DND-41 (cell line): Measurements from ENCODE around the gene CSNK1G1.
"Not testable (repeated sequence)": the region's sequence is repeated elsewhere in the genome, so short reads cannot be mapped to it uniquely, and the experiment has no call there.

Experiments
- ATAC-seq: fragments of 200-7000 bp; cut with Tn5 transposase; 3 replicates; pipeline ENCODE4 v1.9.1; 2021; ENCODE audit warnings: low read depth; ENCODE audit not compliant: insufficient read depth
- DNase-seq: peaks from one replicate; pipeline ENCODE4 v3.0.0-alpha.2; 2020
- H2AFZ ChIP-seq: 2 replicates; pipeline ENCODE4 v1.6.0; 2012; ENCODE audit warnings: low read depth, low read length
- H3K27ac ChIP-seq: 2 replicates; pipeline ENCODE4 v1.5.1; 2012; ENCODE audit warnings: low read length, inconsistent platforms
- H3K27me3 ChIP-seq: fragments of 200-600 bp; sonication (generic); 2 replicates; pipeline ENCODE4 v1.6.0; 2012; ENCODE audit warnings: low read length, mild to moderate bottlenecking, inconsistent platforms; ENCODE audit not compliant: insufficient read depth, poor library complexity
- H3K36me3 ChIP-seq: 2 replicates; pipeline ENCODE4 v1.5.1; 2012; ENCODE audit warnings: low read length, inconsistent platforms; ENCODE audit not compliant: insufficient read depth
- H3K4me1 ChIP-seq: 2 replicates; pipeline ENCODE4 v1.5.1; 2012; ENCODE audit warnings: mild to moderate bottlenecking, low read length; ENCODE audit not compliant: insufficient read depth
- H3K4me2 ChIP-seq: 2 replicates; pipeline ENCODE4 v1.6.0; 2012; ENCODE audit warnings: mild to moderate bottlenecking, moderate library complexity, low read length, inconsistent platforms; ENCODE audit not compliant: insufficient read depth
- H3K4me3 ChIP-seq, 2 experiments: fragments of 200-600 bp in 1 of 2; shearing (Covaris generic) in 1 of 2; 2 replicates each; pipeline ENCODE4 v1.5.1; 2012 to 2016; ENCODE audit warnings: inconsistent platforms in 2 of 2, low read length in 2 of 2, mild to moderate bottlenecking in 2 of 2, low read depth in 1 of 2, moderate library complexity in 1 of 2
- H3K79me2 ChIP-seq: 2 replicates; pipeline ENCODE4 v1.6.0; 2012; ENCODE audit warnings: low read length, inconsistent platforms; ENCODE audit not compliant: insufficient read depth
- H3K9ac ChIP-seq: 2 replicates; pipeline ENCODE4 v1.6.0; 2012; ENCODE audit warnings: low read depth, mild to moderate bottlenecking, inconsistent platforms, low read length, moderate library complexity
- H3K9me3 ChIP-seq: 2 replicates; pipeline ENCODE4 v1.5.1; 2012; ENCODE audit warnings: low read length, moderate library complexity, mild to moderate bottlenecking, inconsistent platforms; ENCODE audit not compliant: insufficient read depth, severe bottlenecking
- H4K20me1 ChIP-seq: 2 replicates; pipeline ENCODE4 v1.6.0; 2012; ENCODE audit warnings: low read length; ENCODE audit not compliant: insufficient read depth
- EZH2 ChIP-seq: IDR thresholded peaks from 3 replicates; pipeline ENCODE4 v1.6.1; 2012; ENCODE audit warnings: borderline replicate concordance, low read depth, mild to moderate bottlenecking, moderate library complexity, low read length, inconsistent platforms; ENCODE audit not compliant: severe bottlenecking
- TF ChIP-seq, protein P1 (sequence below): IDR thresholded peaks from 2 replicates; pipeline ENCODE4 v1.5.1; 2012; ENCODE audit warnings: borderline replicate concordance, low read length, moderate library complexity, mild to moderate bottlenecking; ENCODE audit not compliant: poor library complexity, severe bottlenecking; ENCODE audit errors: extremely low read depth

The CSNK1G1 gene

DNA sequence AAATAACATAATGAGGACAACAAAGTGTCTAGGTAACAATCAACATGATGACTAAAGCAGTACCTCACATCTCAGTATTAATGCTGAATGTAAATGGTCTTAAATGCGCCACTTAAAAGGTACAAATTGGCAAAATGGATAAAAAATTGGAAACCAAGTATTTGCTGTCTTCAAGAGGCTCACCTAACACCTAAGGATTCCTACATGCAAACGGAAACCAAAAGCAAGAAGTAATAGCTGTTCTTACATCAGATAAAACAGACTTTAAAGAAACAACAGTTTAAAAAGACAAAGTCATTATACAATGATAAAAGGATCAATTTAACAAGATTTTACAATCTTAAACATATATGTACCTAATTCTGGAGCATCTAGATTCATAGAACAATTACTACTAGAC, 22.5 kb downstream of the CSNK1G1 start:
- ATAC-seq = no peak
- no peaks in the 10 kb centered on the region for H3K9me3 ChIP-seq
- H3K4me2 ChIP-seq = no peak overlapping the region
- H3K9ac ChIP-seq = no peak overlapping the region
- H3K79me2 ChIP-seq = peaks cover 10% of the 10 kb centered on the region; the same call in 1 of the 2 replicates
- no peak overlapping the region for H3K4me3 ChIP-seq
- H3K27ac ChIP-seq = no peak overlapping the region
- H4K20me1 ChIP-seq = no peaks in the 10 kb centered on the region
- no peak for TF ChIP-seq EZH2
- TF ChIP-seq, protein P1, sequence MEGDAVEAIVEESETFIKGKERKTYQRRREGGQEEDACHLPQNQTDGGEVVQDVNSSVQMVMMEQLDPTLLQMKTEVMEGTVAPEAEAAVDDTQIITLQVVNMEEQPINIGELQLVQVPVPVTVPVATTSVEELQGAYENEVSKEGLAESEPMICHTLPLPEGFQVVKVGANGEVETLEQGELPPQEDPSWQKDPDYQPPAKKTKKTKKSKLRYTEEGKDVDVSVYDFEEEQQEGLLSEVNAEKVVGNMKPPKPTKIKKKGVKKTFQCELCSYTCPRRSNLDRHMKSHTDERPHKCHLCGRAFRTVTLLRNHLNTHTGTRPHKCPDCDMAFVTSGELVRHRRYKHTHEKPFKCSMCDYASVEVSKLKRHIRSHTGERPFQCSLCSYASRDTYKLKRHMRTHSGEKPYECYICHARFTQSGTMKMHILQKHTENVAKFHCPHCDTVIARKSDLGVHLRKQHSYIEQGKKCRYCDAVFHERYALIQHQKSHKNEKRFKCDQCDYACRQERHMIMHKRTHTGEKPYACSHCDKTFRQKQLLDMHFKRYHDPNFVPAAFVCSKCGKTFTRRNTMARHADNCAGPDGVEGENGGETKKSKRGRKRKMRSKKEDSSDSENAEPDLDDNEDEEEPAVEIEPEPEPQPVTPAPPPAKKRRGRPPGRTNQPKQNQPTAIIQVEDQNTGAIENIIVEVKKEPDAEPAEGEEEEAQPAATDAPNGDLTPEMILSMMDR = no peak
- DNase-seq = no peak
- no peak overlapping the region for H2AFZ ChIP-seq
- H3K4me1 ChIP-seq = no peaks in the 10 kb centered on the region
- H3K36me3 ChIP-seq = no peaks in the 10 kb centered on the region
- H3K27me3 ChIP-seq = no peaks in the 10 kb centered on the region

DNA sequence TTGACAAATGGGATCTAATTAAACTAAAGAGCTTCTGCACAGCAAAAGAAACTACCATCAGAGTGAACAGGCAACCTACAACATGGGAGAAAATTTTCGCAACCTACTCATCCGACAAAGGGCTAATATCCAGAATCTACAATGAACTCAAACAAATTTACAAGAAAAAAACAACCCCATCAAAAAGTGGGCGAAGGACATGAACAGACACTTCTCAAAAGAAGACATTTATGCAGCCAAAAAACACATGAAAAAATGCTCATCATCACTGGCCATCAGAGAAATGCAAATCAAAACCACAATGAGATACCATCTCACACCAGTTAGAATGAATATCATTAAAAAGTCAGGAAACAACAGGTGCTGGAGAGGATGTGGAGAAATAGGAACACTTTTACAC, 24.3 kb downstream of the CSNK1G1 start:
- not testable (repeated sequence) for H4K20me1 ChIP-seq, H3K4me2 ChIP-seq, H2AFZ ChIP-seq, ATAC-seq, H3K27ac ChIP-seq, DNase-seq, H3K36me3 ChIP-seq, H3K4me1 ChIP-seq, H3K9ac ChIP-seq, H3K4me3 ChIP-seq, H3K27me3 ChIP-seq, H3K9me3 ChIP-seq
- H3K79me2 ChIP-seq = peaks cover 10% of the 10 kb centered on the region; the same call in 1 of the 2 replicates

DNA sequence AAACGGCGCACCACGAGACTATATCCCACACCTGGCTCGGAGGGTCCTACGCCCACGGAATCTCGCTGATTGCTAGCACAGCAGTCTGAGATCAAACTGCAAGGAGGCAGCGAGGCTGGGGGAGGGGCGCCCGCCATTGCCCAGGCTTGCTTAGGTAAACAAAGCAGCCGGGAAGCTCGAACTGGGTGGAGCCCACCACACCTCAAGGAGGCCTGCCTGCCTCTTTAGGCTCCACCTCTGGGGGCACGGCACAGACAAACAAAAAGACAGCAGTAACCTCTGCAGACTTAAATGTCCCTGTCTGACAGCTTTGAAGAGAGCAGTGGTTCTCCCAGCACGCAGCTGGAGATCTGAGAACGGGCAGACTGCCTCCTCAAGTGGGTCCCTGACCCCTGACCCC, 29.0 kb downstream of the CSNK1G1 start:
- H3K9ac ChIP-seq, H3K9me3 ChIP-seq, H2AFZ ChIP-seq, H3K36me3 ChIP-seq, H3K27ac ChIP-seq, H3K4me1 ChIP-seq, H3K27me3 ChIP-seq, H3K4me3 ChIP-seq, ATAC-seq, H3K79me2 ChIP-seq, H4K20me1 ChIP-seq, H3K4me2 ChIP-seq, DNase-seq: not testable (repeated sequence)

DNA sequence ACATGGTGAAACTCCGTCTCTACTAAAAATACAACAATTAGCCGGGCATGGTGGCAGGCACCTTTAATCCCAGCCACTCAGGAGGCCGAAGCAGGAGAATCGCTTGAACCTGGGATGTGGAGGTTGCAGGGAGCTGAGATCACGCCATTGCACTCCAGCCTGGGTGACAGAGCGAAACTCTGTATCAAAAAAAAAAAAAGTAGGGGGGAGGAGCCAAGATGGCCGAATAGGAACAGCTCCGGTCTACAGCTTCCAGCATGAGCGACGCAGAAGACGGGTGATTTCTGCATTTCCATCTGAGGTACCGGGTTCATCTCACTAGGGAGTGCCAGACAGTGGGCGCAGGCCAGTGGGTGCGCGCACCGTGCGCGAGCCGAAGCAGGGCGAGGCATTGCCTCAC, 29.5 kb downstream of the CSNK1G1 start:
- not testable (repeated sequence) for H2AFZ ChIP-seq, H3K4me2 ChIP-seq, H3K9ac ChIP-seq, ATAC-seq, H3K4me3 ChIP-seq, H3K27me3 ChIP-seq, DNase-seq, H3K9me3 ChIP-seq, H3K27ac ChIP-seq, H4K20me1 ChIP-seq, H3K4me1 ChIP-seq, H3K36me3 ChIP-seq
- peaks cover 12% of the 10 kb centered on the region; the same call in 1 of the 2 replicates for H3K79me2 ChIP-seq

DNA sequence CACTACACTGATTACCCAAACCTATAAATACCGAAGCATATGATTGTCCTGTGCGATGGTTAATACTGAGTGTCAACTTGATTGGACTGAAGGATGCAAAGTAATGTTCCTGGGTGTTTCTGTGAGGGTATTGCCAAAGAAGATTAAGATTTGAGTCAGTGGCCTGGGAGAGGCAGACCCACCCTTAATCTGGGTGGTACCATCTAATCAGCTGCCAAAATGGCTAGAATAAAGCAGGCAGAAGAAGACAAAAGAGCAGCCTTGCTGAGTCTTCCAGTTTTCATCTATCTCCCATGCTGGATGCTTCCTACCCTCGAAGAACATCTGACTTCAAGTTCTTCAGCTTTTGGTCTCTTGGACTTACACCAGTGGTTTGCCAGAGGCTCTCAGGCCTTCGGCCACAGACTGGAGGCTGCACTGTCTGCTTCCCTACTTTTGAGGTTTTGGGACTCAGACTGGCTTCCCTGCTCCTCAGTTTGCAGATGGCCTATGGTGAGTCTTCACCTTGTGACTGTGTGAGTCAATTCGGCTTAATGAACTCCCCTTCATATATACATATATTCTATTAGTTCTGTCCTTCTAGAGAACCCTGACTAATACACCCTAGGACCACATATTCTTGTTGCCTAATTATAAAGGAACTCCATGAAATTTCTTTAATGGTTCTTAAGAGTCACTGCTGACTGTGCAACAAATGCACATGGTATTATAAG, 31.7 kb downstream of the CSNK1G1 start:
- Histone ChIP-seq H3K4me1 (no peaks in the 10 kb centered on the region), H3K9me3 (no peaks in the 10 kb centered on the region), H3K27me3 (no peaks in the 10 kb centered on the region), H2AFZ (no peak overlapping the region), H3K79me2 (peaks cover 16% of the 10 kb centered on the region; the same call in 1 of the 2 replicates), H4K20me1 (0 out of 2 replicates have a peak, but pooled peaks cover 3% of the 10 kb centered on the region), H3K36me3 (no peaks in the 10 kb centered on the region), H3K4me3 (no peak overlapping the region), H3K4me2 (no peak overlapping the region), H3K27ac (no peak overlapping the region), H3K9ac (no peak overlapping the region)
- no peak for DNase-seq
- TF ChIP-seq EZH2 = no peak
- TF ChIP-seq, protein P1 = no peak
- ATAC-seq = no peak
